Peyer's patch (tissue), 4 donors: ENCODE results near the gene POU5F1. TPM values are rescaled to one million over a fixed set of nuclear protein-coding genes. Genes with fewer than 3 reads are reported as not detected.

ENCODE experiments used
- DNase-seq, 3 donors: peaks; one replicate each; pipeline ENCODE4 v3.0.0-alpha.2; 2017 to 2019
- H3K27ac ChIP-seq, 4 donors: fragments of 200-600 bp; sonication (generic); one replicate each; pipeline ENCODE4 v1.5.1; 2016 to 2019
- H3K27me3 ChIP-seq, 2 donors: fragments of 200-600 bp; sonication (generic); one replicate each; pipeline ENCODE4 v1.5.1; 2019
- H3K36me3 ChIP-seq, 3 donors: fragments of 200-600 bp; sonication (generic); one replicate each; pipeline ENCODE4 v1.5.1; 2016 to 2019
- H3K4me1 ChIP-seq, 4 donors: fragments of 200-600 bp; sonication (generic); one replicate each; pipeline ENCODE4 v1.5.1; 2016 to 2019
- H3K4me3 ChIP-seq, 4 donors: fragments of 200-600 bp; sonication (generic); 1 replicate in 3 of 4; 2 replicates in 1 of 4; pipeline ENCODE4 v1.5.1; 2016 to 2019; ENCODE audit warnings: mild to moderate bottlenecking in 1 of 4
- H3K9me3 ChIP-seq, 4 donors: fragments of 200-600 bp; sonication (generic); one replicate each; pipeline ENCODE4 v1.5.1; 2016 to 2019; ENCODE audit warnings: mild to moderate bottlenecking in 1 of 4
- POLR2A ChIP-seq, 2 donors: fragments of 450-650 bp; IDR thresholded peaks; one replicate each; pipeline ENCODE4 v1.5.1; 2017; ENCODE audit warnings: antibody characterized with exemption in 2 of 2, mild to moderate bottlenecking in 2 of 2, moderate library complexity in 2 of 2
- total RNA-seq, 4 donors: library from RNA; depleted of rRNA; stranded (reverse); fragments of >200 nt; gene quantifications; one replicate each; pipeline ENCODE4 v1.1.0, GENCODE V29; 2016
- TF ChIP-seq, protein P1 (sequence below), 6 experiments: fragments of 450-650 bp in 4 of 6; fragments of 200-600 bp in 2 of 6; sonication (generic) in 1 of 6; IDR thresholded peaks; one replicate each; pipeline ENCODE4 v1.5.1; 2017 to 2019; ENCODE audit warnings: antibody characterized with exemption in 6 of 6, mild to moderate bottlenecking in 3 of 6, moderate library complexity in 1 of 6

Gene POU5F1
- total RNA-seq, 4 donors from 2014 or later, result 14.9 to 121 (median 45.0) TPM

DNA sequence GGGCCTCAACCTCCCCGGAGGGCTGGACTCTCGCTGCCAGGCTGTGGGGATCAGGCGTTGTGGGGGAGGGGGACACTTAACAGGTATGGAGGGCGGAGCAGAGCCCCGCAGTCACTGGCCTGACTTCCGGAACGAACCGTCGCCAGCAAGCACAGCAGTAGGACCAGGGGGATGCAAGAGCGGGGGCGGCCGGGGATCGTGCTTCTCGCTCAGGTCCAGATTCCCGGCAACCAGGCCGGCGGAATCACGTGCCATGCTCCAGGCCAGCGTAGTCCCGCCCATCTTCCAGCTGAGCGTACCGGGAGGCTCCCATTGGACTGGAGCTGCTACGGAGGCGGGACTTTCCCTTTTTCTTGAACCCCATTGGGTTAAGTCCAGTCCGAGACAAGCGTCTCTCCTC lies 10.0 kb upstream of the POU5F1 start:
- peak overlapping the region; percentile 6 to 45 (median 27) for H3K4me3 ChIP-seq
- no peak overlapping the region for H3K27ac ChIP-seq
- DNase-seq, result peak in 2 of 3 donors; percentile 58 to 63
- H3K27me3 ChIP-seq, result no peaks in the 10 kb centered on the region
- no peaks in the 10 kb centered on the region for H3K4me1 ChIP-seq
- TF ChIP-seq, protein P1, sequence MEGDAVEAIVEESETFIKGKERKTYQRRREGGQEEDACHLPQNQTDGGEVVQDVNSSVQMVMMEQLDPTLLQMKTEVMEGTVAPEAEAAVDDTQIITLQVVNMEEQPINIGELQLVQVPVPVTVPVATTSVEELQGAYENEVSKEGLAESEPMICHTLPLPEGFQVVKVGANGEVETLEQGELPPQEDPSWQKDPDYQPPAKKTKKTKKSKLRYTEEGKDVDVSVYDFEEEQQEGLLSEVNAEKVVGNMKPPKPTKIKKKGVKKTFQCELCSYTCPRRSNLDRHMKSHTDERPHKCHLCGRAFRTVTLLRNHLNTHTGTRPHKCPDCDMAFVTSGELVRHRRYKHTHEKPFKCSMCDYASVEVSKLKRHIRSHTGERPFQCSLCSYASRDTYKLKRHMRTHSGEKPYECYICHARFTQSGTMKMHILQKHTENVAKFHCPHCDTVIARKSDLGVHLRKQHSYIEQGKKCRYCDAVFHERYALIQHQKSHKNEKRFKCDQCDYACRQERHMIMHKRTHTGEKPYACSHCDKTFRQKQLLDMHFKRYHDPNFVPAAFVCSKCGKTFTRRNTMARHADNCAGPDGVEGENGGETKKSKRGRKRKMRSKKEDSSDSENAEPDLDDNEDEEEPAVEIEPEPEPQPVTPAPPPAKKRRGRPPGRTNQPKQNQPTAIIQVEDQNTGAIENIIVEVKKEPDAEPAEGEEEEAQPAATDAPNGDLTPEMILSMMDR (IDR thresholded peaks at IDR 0.05), result no peak
- TF ChIP-seq POLR2A (IDR thresholded peaks at IDR 0.05), result no peak
- H3K9me3 ChIP-seq, result no peaks in the 10 kb centered on the region
- H3K36me3 ChIP-seq, result peaks cover 0 to 24% (median 0%) of the 10 kb centered on the region in 3 donors

DNA sequence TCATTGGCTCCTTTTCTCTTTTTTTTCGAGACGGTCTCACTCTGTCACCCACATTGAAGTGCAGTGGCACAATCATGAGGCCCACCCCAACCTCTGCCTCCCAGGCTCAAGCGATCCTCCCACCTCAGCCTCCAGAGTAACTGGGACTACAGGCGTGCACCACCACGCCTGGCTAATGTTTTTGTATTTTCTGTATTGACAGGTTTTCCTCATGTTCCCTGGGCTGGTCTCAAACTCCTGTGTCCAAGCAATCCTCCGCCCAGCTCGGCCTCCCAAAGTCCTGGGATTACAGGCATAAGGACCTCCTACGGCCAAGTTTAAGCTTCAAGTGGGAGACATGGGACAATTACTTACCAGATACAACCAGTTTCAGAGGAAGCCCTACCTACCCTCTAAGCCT lies 9.4 kb upstream of the POU5F1 start:
- H3K27ac ChIP-seq, result no peak overlapping the region

DNA sequence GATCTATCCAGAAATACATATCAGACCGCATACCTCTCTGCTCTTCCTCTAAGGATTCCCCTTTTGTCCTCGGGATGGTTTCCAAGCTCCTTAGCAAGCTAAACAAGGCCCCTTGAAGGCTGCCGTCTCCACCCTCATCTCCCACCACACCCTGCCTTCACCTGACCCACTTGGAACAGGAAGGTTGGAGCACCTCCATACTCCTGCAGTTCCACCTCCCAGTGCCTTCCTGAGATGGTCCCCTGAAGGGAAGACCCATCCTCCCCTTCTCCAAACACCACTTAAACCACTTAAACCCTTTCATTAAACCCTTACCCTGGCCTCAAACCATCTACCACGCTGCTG lies 8.5 kb upstream of the POU5F1 start:
- TF ChIP-seq, protein P1 (IDR thresholded peaks at IDR 0.05), result no peak
- TF ChIP-seq POLR2A (IDR thresholded peaks at IDR 0.05), result no peak
- H3K9me3 ChIP-seq, result no peaks in the 10 kb centered on the region
- peaks cover 0 to 35% (median 0%) of the 10 kb centered on the region in 3 donors for H3K36me3 ChIP-seq
- no peak for DNase-seq
- no peaks in the 10 kb centered on the region for H3K4me1 ChIP-seq
- H3K4me3 ChIP-seq, result no peak overlapping the region
- no peaks in the 10 kb centered on the region for H3K27me3 ChIP-seq
- no peak overlapping the region for H3K27ac ChIP-seq

More for the DNA sequence above, 9.4 kb upstream of the POU5F1 start:
- TF ChIP-seq, protein P1 (IDR thresholded peaks at IDR 0.05), result no peak
- TF ChIP-seq POLR2A (IDR thresholded peaks at IDR 0.05), result no peak
- no peak for DNase-seq
- H3K27me3 ChIP-seq, result no peaks in the 10 kb centered on the region
- no peaks in the 10 kb centered on the region for H3K4me1 ChIP-seq
- H3K36me3 ChIP-seq, result peaks cover 0 to 30% (median 0%) of the 10 kb centered on the region in 3 donors
- H3K9me3 ChIP-seq, result no peaks in the 10 kb centered on the region
- H3K4me3 ChIP-seq, result peak overlapping the region in 2 of 4 donors; percentile 24 to 45

DNA sequence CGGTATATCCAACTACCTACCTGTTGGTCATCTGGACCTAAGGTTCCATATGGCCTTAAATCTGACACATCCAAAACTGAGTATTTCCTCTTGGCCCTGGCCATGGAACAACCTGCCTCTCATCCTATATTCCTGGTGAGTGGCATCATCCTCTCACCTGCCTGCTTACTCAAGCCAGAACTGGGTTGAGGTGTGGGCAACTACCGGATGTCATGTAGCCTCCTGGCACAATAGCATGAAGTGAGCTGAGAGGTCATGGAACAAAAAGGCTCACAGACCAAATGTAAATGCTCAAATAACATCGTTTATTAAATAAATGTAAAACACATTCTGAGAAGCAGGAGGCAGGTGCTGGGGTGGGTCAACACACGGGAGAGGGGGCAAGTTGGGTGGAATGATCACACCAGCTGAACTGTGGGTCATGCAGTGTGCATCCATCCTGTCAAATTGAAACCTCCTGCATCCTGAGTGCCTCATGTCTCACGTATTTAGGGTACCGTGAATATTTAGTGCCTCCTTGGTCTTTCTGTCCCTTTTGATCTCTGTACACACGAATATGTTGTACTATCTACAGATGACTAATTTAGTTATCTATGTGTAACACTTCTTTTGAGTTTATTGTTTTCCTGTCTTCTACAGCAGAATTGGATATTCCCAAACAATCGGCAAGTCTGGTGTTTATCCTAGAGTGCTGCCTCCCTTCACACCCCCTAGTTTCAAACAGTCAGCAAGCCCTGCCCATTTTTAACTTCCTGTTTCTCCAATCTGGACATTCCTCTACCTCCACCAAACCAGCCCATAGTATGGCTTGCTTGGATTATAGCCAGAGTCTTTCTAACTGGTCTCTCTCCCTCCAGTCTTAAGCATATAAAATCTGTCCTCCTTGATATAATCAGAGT lies 7.9 kb upstream of the POU5F1 start:
- no peak overlapping the region for H3K27ac ChIP-seq
- DNase-seq, result no peak
- H3K9me3 ChIP-seq, result no peaks in the 10 kb centered on the region
- TF ChIP-seq, protein P1 (IDR thresholded peaks at IDR 0.05), result no peak
- peaks cover 0 to 41% (median 0%) of the 10 kb centered on the region in 3 donors for H3K36me3 ChIP-seq
- no peaks in the 10 kb centered on the region for H3K4me1 ChIP-seq
- H3K4me3 ChIP-seq, result no peak overlapping the region
- H3K27me3 ChIP-seq, result no peaks in the 10 kb centered on the region

DNA sequence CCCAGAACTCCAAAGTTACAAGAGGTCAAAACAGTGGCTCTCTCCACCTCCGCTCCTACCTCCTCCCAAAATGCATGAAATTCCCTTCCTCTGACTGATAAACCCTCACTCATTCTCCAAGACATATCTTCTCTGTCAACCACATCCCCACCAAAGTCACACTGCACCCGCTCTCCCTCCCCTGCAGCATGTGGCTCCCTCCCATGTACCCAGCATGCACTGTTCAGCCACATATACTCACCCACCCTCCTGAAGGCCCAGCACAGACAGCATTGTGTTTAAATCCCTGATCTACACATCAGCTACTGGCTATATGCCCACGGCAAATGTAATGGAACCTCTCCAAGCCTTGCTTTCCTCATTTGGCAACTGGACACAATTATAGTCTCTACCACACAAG lies 5.5 kb upstream of the POU5F1 start:
- DNase-seq, result no peak
- TF ChIP-seq, protein P1 (IDR thresholded peaks at IDR 0.05), result no peak
- TF ChIP-seq POLR2A (IDR thresholded peaks at IDR 0.05), result no peak

More for the DNA sequence above, 5.5 kb upstream of the POU5F1 start:
- H3K4me3 ChIP-seq, result no peak overlapping the region
- no peaks in the 10 kb centered on the region for H3K4me1 ChIP-seq
- H3K27ac ChIP-seq, result no peak overlapping the region
- no peaks in the 10 kb centered on the region for H3K9me3 ChIP-seq
- no peaks in the 10 kb centered on the region for H3K27me3 ChIP-seq
- peaks cover 0 to 34% (median 0%) of the 10 kb centered on the region in 3 donors for H3K36me3 ChIP-seq
